Neural cell (in vitro differentiated cells): Measurements from ENCODE around the gene KCNK15. TPM values are rescaled to one million over a fixed set of nuclear protein-coding genes. Genes with fewer than 3 reads are reported as not detected.

ENCODE experiments used
- H2AFZ ChIP-seq: fragments of 200-600, 300-800 bp; sonication (generic), shearing (Covaris generic); 2 replicates; pipeline ENCODE4 v1.6.0; 2014; ENCODE audit warnings: low read depth, mild to moderate bottlenecking, antibody characterized with exemption, low read length, moderate library complexity
- H3F3A ChIP-seq: fragments of 200-600 bp; shearing (Covaris generic); 2 replicates; pipeline ENCODE4 v1.6.1; 2016; ENCODE audit warnings: mild to moderate bottlenecking, moderate library complexity, mixed read lengths, antibody characterized with exemption, low read length; ENCODE audit not compliant: insufficient read depth, poor library complexity, severe bottlenecking
- H3K27ac ChIP-seq: fragments of 200-600, 300-800 bp; sonication (generic), shearing (Covaris generic); 2 replicates; pipeline ENCODE4 v1.5.1; 2014; ENCODE audit warnings: mild to moderate bottlenecking, low read length, moderate library complexity
- H3K27me3 ChIP-seq: fragments of 300-800, 200-600 bp; sonication (generic), shearing (Covaris generic); 2 replicates; pipeline ENCODE4 v1.6.0; 2014; ENCODE audit warnings: mild to moderate bottlenecking, low read depth, low read length, moderate library complexity; ENCODE audit not compliant: insufficient read depth
- H3K36me3 ChIP-seq: fragments of 300-800, 200-600 bp; sonication (generic), shearing (Covaris generic); 2 replicates; pipeline ENCODE4 v1.5.1; 2014; ENCODE audit warnings: mild to moderate bottlenecking, antibody characterized with exemption, low read length, moderate library complexity; ENCODE audit not compliant: insufficient read depth
- H3K4me2 ChIP-seq: fragments of 300-800, 200-600 bp; sonication (generic), shearing (Covaris generic); 2 replicates; pipeline ENCODE4 v1.6.0; 2014; ENCODE audit warnings: mild to moderate bottlenecking, low read length
- H3K4me3 ChIP-seq: fragments of 300-800, 200-600 bp; sonication (generic), shearing (Covaris generic); 2 replicates; pipeline ENCODE4 v1.5.1; 2014; ENCODE audit warnings: mild to moderate bottlenecking, low read length, moderate library complexity
- H3K79me2 ChIP-seq: fragments of 200-600 bp; shearing (Covaris generic); replicated peaks from 2 replicates; pipeline ENCODE4 v1.6.0; 2014; ENCODE audit warnings: mild to moderate bottlenecking, low read length, moderate library complexity; ENCODE audit not compliant: insufficient read depth
- H3K9ac ChIP-seq: fragments of 300-800, 200-600 bp; sonication (generic), shearing (Covaris generic); 2 replicates; pipeline ENCODE4 v1.6.1; 2016; ENCODE audit warnings: mild to moderate bottlenecking, low read length, mixed read lengths
- H3K9me2 ChIP-seq: fragments of 200-600 bp; shearing (Covaris generic); 2 replicates; pipeline ENCODE4 v1.6.1; 2016; ENCODE audit warnings: mild to moderate bottlenecking, low read length, mixed read lengths; ENCODE audit not compliant: insufficient read depth
- H3K9me3 ChIP-seq: fragments of 200-600, 300-800 bp; sonication (generic), shearing (Covaris generic); 2 replicates; pipeline ENCODE4 v1.6.1; 2016; ENCODE audit warnings: mild to moderate bottlenecking, mixed run types, low read length, moderate library complexity, mixed read lengths
- H4K20me1 ChIP-seq: fragments of 200-600 bp; shearing (Covaris generic); 2 replicates; pipeline ENCODE4 v1.6.1; 2016; ENCODE audit warnings: mild to moderate bottlenecking, mixed run types; ENCODE audit not compliant: insufficient read depth
- EP300 ChIP-seq: fragments of 450-650 bp; conservative IDR thresholded peaks from 2 replicates; pipeline ENCODE4 v1.6.1; 2014; ENCODE audit warnings: antibody characterized with exemption, mild to moderate bottlenecking, moderate library complexity; ENCODE audit not compliant: poor library complexity, severe bottlenecking
- EZH2 ChIP-seq: fragments of 200-600, 300-800 bp; shearing (Covaris generic), sonication (generic); IDR thresholded peaks from 2 replicates; pipeline ENCODE4 v1.6.1; 2014; ENCODE audit warnings: antibody characterized with exemption, low read length, borderline replicate concordance, mild to moderate bottlenecking; ENCODE audit not compliant: insufficient read depth, poor library complexity, severe bottlenecking
- MXI1 ChIP-seq: fragments of 450-650 bp; conservative IDR thresholded peaks from 2 replicates; pipeline ENCODE4 v1.6.1; 2014; ENCODE audit warnings: antibody characterized with exemption, mild to moderate bottlenecking; ENCODE audit not compliant: poor library complexity, severe bottlenecking
- POLR2AphosphoS5 ChIP-seq: IDR thresholded peaks from 2 replicates; pipeline ENCODE4 v1.6.1; 2012
- RAD21 ChIP-seq: fragments of 450-650 bp; conservative IDR thresholded peaks from 2 replicates; pipeline ENCODE4 v1.6.1; 2014; ENCODE audit warnings: antibody characterized with exemption, mild to moderate bottlenecking, moderate library complexity
- SMC3 ChIP-seq: fragments of 450-650 bp; conservative IDR thresholded peaks from 2 replicates; pipeline ENCODE4 v1.6.1; 2014; ENCODE audit warnings: antibody characterized with exemption, mild to moderate bottlenecking, moderate library complexity; ENCODE audit not compliant: poor library complexity
- TAF1 ChIP-seq: IDR thresholded peaks from 2 replicates; pipeline ENCODE4 v1.6.1; 2012; ENCODE audit warnings: low read depth
- polyA plus RNA-seq: library from polyadenylated mRNA; depleted of rRNA; stranded (reverse); fragments of >200 nt; gene quantifications from 2 replicates; pipeline ENCODE4 v1.2.3, GENCODE V29; 2014
- TF ChIP-seq, protein P1 (sequence below): IDR thresholded peaks from 2 replicates; pipeline ENCODE4 v1.6.1; 2012; ENCODE audit warnings: borderline replicate concordance
- TF ChIP-seq, protein P2 (sequence below): fragments of 450-650 bp; IDR thresholded peaks from 2 replicates; pipeline ENCODE4 v1.5.1; 2014; ENCODE audit warnings: antibody characterized with exemption, mild to moderate bottlenecking, moderate library complexity; ENCODE audit not compliant: poor library complexity, severe bottlenecking

KCNK15 gene
- polyA plus RNA-seq, 1 donor from 2014 or later: not detected

DNA sequence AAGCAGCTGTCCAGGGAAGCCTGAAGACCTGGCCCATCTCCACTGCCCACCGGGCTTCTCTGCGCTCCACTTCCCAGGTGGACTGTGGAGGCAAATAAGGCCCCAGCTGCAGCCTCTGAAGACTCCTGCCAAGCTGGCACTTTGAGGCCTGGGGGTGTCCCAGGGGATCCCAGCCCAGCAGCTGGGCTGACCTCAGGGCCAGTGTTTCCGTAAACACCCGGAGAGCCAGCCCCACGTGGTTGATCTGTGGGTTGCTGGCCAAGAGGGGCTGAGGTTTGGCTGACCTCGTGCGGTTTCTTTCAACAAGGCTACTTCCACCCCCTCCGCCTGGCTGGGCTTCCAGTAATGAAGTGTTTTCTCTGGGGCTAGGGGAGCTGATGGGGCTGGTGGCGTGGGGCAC, 42.9 kb upstream of the KCNK15 start:
- no peaks in the 10 kb centered on the region for H3K27me3 ChIP-seq
- TF ChIP-seq, protein P1, sequence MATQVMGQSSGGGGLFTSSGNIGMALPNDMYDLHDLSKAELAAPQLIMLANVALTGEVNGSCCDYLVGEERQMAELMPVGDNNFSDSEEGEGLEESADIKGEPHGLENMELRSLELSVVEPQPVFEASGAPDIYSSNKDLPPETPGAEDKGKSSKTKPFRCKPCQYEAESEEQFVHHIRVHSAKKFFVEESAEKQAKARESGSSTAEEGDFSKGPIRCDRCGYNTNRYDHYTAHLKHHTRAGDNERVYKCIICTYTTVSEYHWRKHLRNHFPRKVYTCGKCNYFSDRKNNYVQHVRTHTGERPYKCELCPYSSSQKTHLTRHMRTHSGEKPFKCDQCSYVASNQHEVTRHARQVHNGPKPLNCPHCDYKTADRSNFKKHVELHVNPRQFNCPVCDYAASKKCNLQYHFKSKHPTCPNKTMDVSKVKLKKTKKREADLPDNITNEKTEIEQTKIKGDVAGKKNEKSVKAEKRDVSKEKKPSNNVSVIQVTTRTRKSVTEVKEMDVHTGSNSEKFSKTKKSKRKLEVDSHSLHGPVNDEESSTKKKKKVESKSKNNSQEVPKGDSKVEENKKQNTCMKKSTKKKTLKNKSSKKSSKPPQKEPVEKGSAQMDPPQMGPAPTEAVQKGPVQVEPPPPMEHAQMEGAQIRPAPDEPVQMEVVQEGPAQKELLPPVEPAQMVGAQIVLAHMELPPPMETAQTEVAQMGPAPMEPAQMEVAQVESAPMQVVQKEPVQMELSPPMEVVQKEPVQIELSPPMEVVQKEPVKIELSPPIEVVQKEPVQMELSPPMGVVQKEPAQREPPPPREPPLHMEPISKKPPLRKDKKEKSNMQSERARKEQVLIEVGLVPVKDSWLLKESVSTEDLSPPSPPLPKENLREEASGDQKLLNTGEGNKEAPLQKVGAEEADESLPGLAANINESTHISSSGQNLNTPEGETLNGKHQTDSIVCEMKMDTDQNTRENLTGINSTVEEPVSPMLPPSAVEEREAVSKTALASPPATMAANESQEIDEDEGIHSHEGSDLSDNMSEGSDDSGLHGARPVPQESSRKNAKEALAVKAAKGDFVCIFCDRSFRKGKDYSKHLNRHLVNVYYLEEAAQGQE: no peak
- TF ChIP-seq MXI1 (no peak), EP300 (no peak), POLR2AphosphoS5 (no peak), EZH2 (no peak)
- H3K36me3 ChIP-seq: no peaks in the 10 kb centered on the region
- no peak overlapping the region for H3K4me2 ChIP-seq
- no peak overlapping the region for H3K9ac ChIP-seq
- H3K4me3 ChIP-seq: no peak overlapping the region
- H3K79me2 ChIP-seq: no peaks in the 10 kb centered on the region
- no peaks in the 10 kb centered on the region for H3K9me2 ChIP-seq
- no peaks in the 10 kb centered on the region for H3K9me3 ChIP-seq
- no peaks in the 10 kb centered on the region for H4K20me1 ChIP-seq
- no peak overlapping the region for H3K27ac ChIP-seq
- H2AFZ ChIP-seq: no peak overlapping the region
- H3F3A ChIP-seq: no peaks in the 10 kb centered on the region

GRCh38 chr20:44703183-44703925, 42.3 kb upstream of the KCNK15 start:
- no peak overlapping the region for H3K4me2 ChIP-seq
- H3K27ac ChIP-seq: no peak overlapping the region
- H3K4me3 ChIP-seq: no peak overlapping the region
- no peaks in the 10 kb centered on the region for H3F3A ChIP-seq
- H3K27me3 ChIP-seq: no peaks in the 10 kb centered on the region
- H4K20me1 ChIP-seq: no peaks in the 10 kb centered on the region
- H3K79me2 ChIP-seq: no peaks in the 10 kb centered on the region
- TF ChIP-seq, protein P2, sequence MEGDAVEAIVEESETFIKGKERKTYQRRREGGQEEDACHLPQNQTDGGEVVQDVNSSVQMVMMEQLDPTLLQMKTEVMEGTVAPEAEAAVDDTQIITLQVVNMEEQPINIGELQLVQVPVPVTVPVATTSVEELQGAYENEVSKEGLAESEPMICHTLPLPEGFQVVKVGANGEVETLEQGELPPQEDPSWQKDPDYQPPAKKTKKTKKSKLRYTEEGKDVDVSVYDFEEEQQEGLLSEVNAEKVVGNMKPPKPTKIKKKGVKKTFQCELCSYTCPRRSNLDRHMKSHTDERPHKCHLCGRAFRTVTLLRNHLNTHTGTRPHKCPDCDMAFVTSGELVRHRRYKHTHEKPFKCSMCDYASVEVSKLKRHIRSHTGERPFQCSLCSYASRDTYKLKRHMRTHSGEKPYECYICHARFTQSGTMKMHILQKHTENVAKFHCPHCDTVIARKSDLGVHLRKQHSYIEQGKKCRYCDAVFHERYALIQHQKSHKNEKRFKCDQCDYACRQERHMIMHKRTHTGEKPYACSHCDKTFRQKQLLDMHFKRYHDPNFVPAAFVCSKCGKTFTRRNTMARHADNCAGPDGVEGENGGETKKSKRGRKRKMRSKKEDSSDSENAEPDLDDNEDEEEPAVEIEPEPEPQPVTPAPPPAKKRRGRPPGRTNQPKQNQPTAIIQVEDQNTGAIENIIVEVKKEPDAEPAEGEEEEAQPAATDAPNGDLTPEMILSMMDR: no peak
- TF ChIP-seq TAF1 (no peak), MXI1 (no peak), POLR2AphosphoS5 (no peak), EP300 (no peak), RAD21 (no peak), EZH2 (no peak), SMC3 (no peak)
- TF ChIP-seq, protein P1: no peak
- no peak overlapping the region for H2AFZ ChIP-seq
- no peaks in the 10 kb centered on the region for H3K9me2 ChIP-seq
- H3K9ac ChIP-seq: no peak overlapping the region
- no peaks in the 10 kb centered on the region for H3K9me3 ChIP-seq
- no peaks in the 10 kb centered on the region for H3K36me3 ChIP-seq
